T-helper 2 cell treated with Interferon-gamma antibody and Interleukin-4, amounts not matched to agents 5 μg/mL and 100 μg/mL, for 36 hours (primary cell): ENCODE measurements around the gene MRPS5.

ENCODE experiments used
- DNase-seq: peaks from one replicate; pipeline ENCODE4 v3.0.0; 2021; ENCODE audit warnings: low spot score
- H3K27ac Mint-ChIP-seq: one replicate; pipeline ENCODE4 v1.8.0; 2021; ENCODE audit warnings: mild to moderate bottlenecking, mixed read lengths
- H3K27me3 Mint-ChIP-seq: one replicate; pipeline ENCODE4 v1.8.0; 2021; ENCODE audit warnings: low read depth, mixed read lengths
- H3K36me3 Mint-ChIP-seq: one replicate; pipeline ENCODE4 v1.8.0; 2021; ENCODE audit warnings: low read depth, mixed read lengths
- H3K4me1 Mint-ChIP-seq: one replicate; pipeline ENCODE4 v1.8.0; 2021; ENCODE audit warnings: low read depth, mixed read lengths
- H3K4me3 Mint-ChIP-seq: one replicate; pipeline ENCODE4 v1.8.0; 2022; ENCODE audit warnings: mild to moderate bottlenecking, moderate library complexity, mixed read lengths
- H3K9me3 Mint-ChIP-seq: one replicate; pipeline ENCODE4 v1.8.0; 2021; ENCODE audit warnings: mixed read lengths

MRPS5 gene

DNA sequence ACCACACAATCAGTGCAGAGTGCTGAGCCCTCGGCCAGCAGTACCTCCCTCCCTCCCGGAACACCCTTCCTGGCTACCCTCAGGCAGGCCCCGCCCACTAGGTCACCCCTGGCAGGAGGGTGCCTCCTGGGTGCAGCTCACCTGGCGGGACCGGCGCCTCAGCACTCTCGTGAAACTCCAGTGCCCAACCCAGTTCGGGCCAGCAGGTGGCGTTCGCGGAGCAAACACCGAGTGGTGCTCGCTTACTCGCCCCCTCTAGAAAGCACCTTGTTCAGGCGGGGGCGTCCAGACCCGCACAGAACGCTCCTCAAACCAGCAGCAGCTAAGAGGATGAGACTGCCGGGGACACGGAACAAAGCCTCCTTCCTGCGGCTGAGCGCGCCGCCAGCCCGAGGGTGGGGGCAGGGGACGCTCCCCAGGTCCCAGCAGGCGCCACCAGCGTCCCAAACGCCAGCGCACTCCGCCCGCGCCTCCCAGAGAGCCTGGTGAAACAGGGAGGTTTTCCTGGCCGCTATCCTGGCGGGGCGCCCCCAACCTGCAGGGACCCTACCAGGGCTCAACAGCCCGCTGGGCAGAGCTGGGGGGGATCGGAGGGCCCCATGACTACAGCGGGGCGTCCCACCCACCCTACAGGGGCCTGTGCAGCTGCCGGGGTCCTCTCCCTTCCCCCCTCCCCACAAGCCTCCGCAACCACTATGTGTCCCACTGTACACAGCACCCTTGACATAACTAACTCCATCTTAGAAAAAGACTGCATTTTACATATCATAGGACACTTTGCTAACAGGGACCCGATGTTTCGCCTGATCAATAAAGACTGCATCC, 44.7 kb downstream of the MRPS5 start:
- no peaks in the 10 kb centered on the region for H3K27me3 Mint-ChIP-seq
- peak overlapping the region; percentile 95 for H3K27ac Mint-ChIP-seq
- H3K9me3 Mint-ChIP-seq: no peaks in the 10 kb centered on the region
- peak; percentile 86 for DNase-seq
- H3K4me3 Mint-ChIP-seq: peak overlapping the region; percentile 91
- peaks cover 11% of the 10 kb centered on the region for H3K36me3 Mint-ChIP-seq
- H3K4me1 Mint-ChIP-seq: peaks cover 70% of the 10 kb centered on the region

DNA sequence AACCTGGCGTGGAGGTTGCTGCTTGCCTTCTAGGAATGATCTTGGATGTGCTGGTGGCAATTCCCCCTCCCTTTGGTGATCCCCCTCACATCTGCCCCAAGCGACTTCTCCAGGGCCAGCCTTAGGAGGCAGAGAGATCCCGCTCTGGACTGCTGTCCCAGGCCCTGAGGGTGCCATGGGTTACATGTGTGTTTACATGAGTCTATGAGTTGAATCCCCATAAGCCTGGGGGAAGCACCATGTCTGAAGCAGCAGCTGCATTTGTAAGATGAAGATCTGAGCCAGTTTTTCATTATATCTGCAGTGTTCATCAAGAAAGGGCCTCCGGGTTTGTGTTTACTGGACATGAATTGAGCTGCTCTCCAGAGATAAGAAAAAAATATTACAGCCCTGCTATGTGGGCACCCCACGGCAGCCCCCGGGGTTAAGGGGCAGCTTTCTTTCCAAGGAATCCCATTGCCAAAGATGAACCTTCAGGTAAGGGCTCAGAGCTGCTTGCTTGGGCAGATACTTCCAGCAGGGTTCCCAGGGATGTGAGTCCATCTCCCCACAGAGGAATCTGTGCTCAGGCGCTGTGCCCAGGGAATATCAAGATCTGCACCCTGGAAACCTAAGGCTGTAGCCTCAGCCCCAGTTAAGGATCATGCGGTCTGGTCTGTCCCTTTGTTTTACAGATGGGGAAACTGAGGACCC, 46.0 kb downstream of the MRPS5 start:
- Mint-ChIP-seq H3K27ac (peak overlapping the region; percentile 95), H3K27me3 (no peaks in the 10 kb centered on the region), H3K36me3 (peaks cover 11% of the 10 kb centered on the region), H3K4me3 (peak overlapping the region; percentile 91), H3K9me3 (no peaks in the 10 kb centered on the region), H3K4me1 (peaks cover 75% of the 10 kb centered on the region)
- DNase-seq: no peak

DNA sequence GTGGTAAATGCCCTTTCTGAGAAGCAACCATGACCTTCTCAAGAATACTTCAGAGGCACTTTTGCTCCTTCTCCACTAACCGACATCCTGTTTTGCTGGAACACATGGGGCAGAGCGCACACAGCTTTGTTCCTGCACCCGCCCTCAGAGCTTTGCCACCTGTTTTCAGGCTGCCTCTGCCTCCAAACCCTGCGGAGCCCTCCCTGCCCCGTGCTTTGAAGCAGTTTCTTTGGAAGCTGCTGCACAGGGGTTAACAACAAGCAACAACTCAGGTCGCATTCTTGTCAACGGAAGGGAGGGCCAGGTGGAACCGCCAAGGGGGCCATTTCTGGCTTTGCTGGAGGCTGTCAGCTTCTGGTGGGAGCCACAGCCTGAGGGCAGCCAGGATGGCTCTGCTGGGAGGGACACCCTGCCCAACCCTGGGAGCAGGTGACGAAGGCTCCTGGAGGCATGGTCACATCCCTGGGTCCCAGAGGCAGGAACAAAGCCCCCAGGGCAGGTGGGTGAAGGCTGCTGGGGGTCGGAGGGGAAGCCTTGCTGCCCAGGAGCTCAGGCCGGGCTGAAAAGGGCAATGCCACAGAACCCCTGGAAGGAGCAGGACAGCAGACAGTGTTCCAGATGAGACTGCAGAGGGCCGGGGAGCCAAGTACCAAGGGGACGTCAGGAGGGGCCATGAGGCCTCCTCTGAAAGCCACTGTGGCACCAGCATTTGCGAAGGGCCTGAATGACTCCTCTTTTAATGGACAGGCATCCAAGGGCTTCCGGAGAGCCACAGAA, 46.8 kb downstream of the MRPS5 start:
- Mint-ChIP-seq H3K36me3 (peaks cover 11% of the 10 kb centered on the region), H3K4me1 (peaks cover 70% of the 10 kb centered on the region), H3K4me3 (peak overlapping the region; percentile 91), H3K27ac (peak overlapping the region; percentile 95), H3K27me3 (no peaks in the 10 kb centered on the region), H3K9me3 (no peaks in the 10 kb centered on the region)
- peak; percentile 76 for DNase-seq

DNA sequence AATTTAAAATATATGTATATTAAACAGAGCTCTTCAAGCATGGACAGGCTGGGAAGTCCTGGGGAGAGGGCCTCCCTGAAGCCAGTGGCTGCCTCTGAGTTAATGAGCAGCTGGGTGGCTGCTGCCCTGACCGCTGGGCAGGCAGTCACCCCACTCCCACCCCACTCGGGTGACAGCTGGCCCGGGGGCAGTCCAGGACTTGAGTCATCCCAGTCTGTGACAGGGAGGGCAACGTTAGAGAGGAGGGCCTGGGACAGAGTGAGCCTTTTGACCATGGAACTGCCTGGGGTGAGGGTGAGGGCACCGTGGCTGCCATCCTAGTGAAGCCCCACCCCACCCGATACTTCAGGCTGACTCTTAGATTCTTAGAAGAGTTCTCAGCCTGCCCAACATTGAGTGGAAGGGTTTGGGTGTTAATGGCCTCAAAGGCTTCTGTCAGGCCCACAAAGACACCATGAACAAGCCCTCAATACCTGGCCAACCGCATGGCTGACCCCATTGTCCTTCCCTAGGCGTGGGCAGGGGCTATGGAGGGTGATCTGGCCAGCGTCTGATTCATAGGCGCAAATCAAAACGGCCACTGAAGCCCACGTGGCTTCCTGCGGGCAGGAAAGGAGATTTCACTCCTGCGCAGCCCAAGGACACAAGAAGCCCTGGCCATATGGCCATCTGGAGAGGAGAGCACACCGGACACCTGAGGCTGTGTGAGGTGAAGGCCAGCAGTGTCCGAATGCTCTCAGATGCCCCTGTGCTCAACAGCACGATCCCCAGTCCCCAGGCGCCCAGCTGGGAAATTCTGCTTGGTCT, 47.5 kb downstream of the MRPS5 start:
- Mint-ChIP-seq H3K4me1 (peaks cover 64% of the 10 kb centered on the region), H3K36me3 (peaks cover 11% of the 10 kb centered on the region), H3K4me3 (peak overlapping the region; percentile 91), H3K27ac (peak overlapping the region; percentile 95), H3K9me3 (no peaks in the 10 kb centered on the region), H3K27me3 (no peaks in the 10 kb centered on the region)
- DNase-seq: no peak

DNA sequence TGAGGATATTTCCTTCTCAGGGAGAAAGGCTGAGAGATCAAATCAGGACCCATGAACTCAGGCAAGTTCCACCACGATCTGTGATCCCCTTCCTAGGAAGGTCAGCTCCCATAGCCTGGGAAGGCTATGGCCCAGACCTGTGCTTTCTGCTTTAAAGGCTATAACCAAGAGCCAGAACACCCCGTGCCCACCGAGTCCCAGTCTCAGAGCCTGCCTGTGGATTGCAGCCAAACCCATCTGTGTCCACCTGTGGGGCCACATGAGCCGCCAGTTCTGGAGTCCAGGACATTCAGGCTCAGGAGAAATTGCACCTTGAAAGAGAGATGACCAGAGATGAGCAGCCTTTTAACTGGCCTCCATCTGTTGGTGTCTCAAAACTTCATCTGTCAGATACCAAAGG, 49.2 kb downstream of the MRPS5 start:
- peaks cover 49% of the 10 kb centered on the region for H3K4me1 Mint-ChIP-seq
- peaks cover 11% of the 10 kb centered on the region for H3K36me3 Mint-ChIP-seq
- no peaks in the 10 kb centered on the region for H3K27me3 Mint-ChIP-seq
- no peak overlapping the region for H3K4me3 Mint-ChIP-seq
- H3K9me3 Mint-ChIP-seq: no peaks in the 10 kb centered on the region
- H3K27ac Mint-ChIP-seq: peak overlapping the region; percentile 27
- DNase-seq: no peak

DNA sequence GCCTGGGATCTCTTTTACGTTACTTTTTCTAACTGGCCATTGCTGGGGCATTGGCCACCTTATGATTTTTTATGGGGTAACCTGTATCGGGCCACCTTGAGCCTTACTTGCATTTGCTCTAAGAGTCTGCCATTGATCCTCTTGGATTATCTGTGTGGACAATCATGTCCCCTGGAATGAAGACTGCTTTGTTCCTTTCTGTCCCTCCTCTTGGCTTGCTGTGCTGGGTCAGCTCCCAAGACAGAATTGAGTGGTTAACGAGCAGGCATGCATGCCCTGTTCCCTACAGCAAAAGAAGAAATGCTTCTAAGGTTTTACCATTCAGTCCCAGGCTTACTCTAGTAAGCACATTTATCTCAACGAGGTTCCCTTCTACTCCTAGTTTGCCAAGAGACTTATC, 49.8 kb downstream of the MRPS5 start:
- no peak overlapping the region for H3K27ac Mint-ChIP-seq

DNA sequence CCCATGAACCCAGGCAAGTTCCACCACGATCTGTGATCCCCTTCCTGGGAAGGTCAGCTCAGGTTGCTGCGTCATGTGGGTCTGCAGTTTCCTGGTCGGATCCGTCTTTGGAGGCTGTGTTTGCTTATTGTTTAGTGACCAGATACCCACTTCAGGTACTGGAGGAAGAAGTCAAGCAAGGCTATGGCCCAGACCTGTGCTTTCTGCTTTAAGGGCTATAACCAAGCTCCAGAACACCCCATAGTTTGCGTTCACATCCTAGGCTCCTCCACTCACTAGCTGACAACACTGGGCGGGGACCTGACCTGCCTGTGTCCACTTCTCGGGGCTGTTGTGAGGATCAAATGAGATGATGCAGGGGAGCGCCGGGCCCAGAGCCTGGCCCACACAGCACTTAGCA, 52.1 kb downstream of the MRPS5 start:
- H3K4me1 Mint-ChIP-seq: peaks cover 28% of the 10 kb centered on the region
- no peak for DNase-seq
- H3K27ac Mint-ChIP-seq: no peak overlapping the region
- no peaks in the 10 kb centered on the region for H3K27me3 Mint-ChIP-seq
- H3K9me3 Mint-ChIP-seq: no peaks in the 10 kb centered on the region
- H3K4me3 Mint-ChIP-seq: no peak overlapping the region
- H3K36me3 Mint-ChIP-seq: peaks cover 3% of the 10 kb centered on the region

More for the DNA sequence above, 49.8 kb downstream of the MRPS5 start:
- Mint-ChIP-seq H3K36me3 (peaks cover 11% of the 10 kb centered on the region), H3K27me3 (no peaks in the 10 kb centered on the region), H3K4me1 (peaks cover 46% of the 10 kb centered on the region), H3K4me3 (no peak overlapping the region), H3K9me3 (no peaks in the 10 kb centered on the region)
- no peak for DNase-seq

DNA sequence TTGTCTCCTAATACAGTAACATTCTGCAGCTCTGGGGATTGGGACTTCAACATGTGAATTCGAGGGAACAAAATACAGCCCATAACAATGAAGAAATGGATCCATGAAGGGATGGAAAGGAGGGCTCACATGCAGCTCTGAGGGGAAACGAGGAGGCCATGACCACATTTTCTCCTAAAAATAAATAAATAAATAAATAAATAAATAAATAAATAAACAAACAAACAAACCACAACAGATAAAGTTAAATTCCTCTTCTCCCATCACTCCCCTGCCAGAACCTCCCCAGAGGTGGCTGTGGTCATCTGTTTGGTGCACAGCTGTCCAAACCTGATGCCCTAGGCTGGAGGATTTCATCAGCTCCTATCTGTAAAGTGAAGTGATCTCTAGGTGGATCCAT, 53.4 kb downstream of the MRPS5 start:
- Mint-ChIP-seq H3K9me3 (no peaks in the 10 kb centered on the region), H3K27me3 (no peaks in the 10 kb centered on the region), H3K4me3 (no peak overlapping the region), H3K27ac (no peak overlapping the region), H3K36me3 (peaks cover 3% of the 10 kb centered on the region), H3K4me1 (peaks cover 24% of the 10 kb centered on the region)
- DNase-seq: no peak

DNA sequence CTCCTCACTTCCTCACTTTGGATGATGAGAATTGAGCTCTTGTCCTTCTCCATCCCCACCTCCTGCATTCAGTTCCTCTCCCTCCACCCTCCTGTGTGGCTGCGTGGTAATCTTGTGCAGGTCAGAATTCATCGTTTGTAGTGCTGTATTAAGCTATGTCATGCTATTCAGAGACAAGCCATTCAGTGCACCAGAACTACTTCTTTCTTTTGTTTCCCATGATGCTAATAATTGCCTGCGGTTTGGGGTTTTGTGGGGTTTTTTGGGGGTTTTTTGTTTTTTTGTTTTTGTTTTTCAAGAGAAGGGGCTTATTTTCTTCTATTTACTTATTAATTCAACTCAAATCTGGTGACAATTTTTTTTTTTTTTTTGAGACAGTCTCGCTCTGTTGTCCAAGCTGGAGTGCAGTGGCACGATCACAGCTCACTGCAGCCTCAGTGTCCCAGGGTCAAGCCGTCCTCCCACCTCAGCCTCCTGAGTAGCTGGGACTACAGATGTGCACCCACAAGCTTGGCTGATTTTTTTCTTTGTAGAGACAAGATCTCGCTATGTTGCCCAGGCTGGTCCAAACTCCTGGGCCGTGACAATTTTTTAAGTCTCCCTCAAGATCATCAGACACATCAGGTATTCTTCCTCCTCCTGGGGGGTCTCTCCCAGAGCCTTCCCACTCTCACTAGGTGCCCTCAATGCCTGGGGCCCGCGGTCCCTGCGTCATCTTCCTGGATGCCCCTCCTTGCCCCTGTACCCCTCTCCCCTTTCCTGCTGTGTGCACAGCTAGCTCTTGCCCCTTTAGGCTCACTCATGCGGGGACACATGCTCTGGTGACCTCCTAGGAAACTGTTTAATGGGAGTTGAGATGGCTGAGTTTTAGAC, 58.3 kb downstream of the MRPS5 start:
- H3K9me3 Mint-ChIP-seq: no peaks in the 10 kb centered on the region
- H3K27ac Mint-ChIP-seq: peak overlapping the region; percentile 62
- H3K36me3 Mint-ChIP-seq: no peaks in the 10 kb centered on the region
- no peak for DNase-seq
- peaks cover 29% of the 10 kb centered on the region for H3K4me1 Mint-ChIP-seq
- peak overlapping the region; percentile 20 for H3K4me3 Mint-ChIP-seq
- no peaks in the 10 kb centered on the region for H3K27me3 Mint-ChIP-seq

DNA sequence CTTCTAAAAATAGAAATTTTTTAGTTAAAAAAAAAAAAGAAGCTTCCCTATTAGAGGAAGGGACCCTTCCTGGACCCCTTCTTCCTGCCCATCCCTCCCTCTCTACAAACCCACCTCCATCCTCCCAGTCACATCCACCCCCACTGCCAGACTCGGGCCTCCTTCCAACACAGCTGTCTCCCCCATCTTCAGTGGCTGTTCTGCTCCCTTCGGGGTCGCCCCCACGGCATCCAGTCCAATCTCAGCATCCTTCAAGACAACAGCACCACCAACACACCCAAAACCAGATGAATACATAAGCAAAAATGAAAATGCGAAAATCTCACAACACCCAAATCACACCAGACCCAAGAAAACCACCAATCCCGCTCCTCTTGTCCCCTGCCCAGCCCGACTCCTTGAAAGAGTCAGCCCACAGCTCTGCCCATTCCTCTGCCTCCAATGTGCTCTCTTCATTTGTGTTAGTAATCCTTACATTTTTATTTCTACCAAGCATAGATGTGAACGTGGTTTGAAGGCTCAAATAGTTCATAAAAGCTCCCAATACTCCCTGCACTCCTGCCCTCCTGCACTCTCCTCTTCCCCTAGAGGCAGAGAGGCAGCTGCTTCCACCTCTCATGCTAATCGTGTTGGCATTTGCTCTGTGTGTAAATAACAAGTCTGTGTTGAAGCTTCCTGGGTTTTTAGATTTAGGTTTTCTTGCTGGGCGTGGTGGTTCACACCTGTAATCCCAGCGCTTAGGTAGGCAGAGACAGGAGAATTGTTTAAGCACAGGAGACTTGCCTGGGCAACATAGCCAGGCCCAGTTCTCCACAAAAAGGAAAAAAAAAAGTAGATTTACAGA, 59.1 kb downstream of the MRPS5 start:
- Mint-ChIP-seq H3K36me3 (no peaks in the 10 kb centered on the region), H3K27ac (peak overlapping the region; percentile 78), H3K4me1 (peaks cover 29% of the 10 kb centered on the region), H3K4me3 (peak overlapping the region; percentile 37), H3K9me3 (no peaks in the 10 kb centered on the region), H3K27me3 (no peaks in the 10 kb centered on the region)
- DNase-seq: no peak

DNA sequence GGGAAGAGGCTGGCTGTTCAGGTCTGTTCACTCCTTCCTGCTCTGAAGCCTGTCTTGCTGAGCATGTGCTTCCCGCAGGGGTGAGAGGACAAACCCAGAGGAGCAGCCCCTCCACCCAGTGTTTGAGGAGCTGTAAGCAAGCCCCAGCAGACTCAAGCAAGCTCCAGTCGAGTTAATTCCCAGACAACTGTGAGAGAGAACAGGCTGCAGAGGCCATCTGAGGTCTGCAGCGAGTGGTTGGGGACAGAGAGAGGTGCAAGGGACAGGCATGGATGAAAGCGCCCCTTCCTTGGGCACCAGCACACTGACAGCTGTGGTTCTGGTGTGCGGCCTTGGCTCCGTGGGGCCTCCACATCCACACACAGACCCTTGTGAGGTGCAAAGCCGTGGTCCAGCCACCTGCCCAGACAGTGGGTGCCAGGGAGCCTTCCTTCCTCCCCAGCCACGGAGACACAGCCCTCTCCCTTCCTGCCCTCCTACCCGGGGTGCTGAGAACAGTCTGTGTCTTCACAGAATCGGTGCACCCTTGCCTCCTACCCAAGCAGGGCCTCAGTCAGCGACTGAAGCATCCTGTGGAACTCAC, 59.9 kb downstream of the MRPS5 start:
- Mint-ChIP-seq H3K4me1 (peaks cover 31% of the 10 kb centered on the region), H3K27ac (peak overlapping the region; percentile 76), H3K9me3 (no peaks in the 10 kb centered on the region), H3K27me3 (no peaks in the 10 kb centered on the region), H3K4me3 (peak overlapping the region; percentile 34), H3K36me3 (no peaks in the 10 kb centered on the region)
- DNase-seq: no peak

DNA sequence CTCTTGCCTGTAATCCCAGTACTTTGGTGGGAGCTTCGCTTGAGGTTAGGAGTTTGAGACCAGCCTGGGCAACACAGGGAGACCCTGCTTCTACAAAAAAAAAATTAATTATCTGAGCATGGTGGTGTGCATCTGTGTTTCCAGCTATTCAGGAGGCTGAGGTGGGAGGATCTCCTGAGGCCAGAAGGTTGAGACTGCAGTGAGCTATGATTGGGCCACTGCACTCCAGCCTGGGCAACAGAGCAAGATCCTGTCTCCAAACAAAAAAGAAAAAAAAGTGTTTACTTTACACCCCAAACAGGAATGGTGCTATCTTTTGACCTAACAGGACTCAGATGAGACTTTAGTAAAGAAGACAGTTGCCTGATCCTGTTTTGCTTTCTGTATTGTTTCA, 60.5 kb downstream of the MRPS5 start:
- Mint-ChIP-seq H3K27me3 (no peaks in the 10 kb centered on the region), H3K4me3 (no peak overlapping the region), H3K9me3 (no peaks in the 10 kb centered on the region), H3K4me1 (peaks cover 35% of the 10 kb centered on the region), H3K27ac (peak overlapping the region; percentile 69), H3K36me3 (no peaks in the 10 kb centered on the region)
- no peak for DNase-seq
